Activated CD8-positive, alpha-beta memory T cell treated with anti-CD3 and anti-CD28 coated beads for 1 hour (primary cell): ENCODE measurements around the gene NDUFS5.
"Not testable (repeated sequence)": the region's sequence is repeated elsewhere in the genome, so short reads cannot be mapped to it uniquely, and the experiment has no call there.

Experiments
- DNase-seq, 2 donors: peaks; one replicate each; pipeline ENCODE4 v3.0.0-alpha.2; 2020; ENCODE audit warnings: low read depth in 1 of 2; ENCODE audit errors: extremely low read depth in 1 of 2

The NDUFS5 gene

DNA sequence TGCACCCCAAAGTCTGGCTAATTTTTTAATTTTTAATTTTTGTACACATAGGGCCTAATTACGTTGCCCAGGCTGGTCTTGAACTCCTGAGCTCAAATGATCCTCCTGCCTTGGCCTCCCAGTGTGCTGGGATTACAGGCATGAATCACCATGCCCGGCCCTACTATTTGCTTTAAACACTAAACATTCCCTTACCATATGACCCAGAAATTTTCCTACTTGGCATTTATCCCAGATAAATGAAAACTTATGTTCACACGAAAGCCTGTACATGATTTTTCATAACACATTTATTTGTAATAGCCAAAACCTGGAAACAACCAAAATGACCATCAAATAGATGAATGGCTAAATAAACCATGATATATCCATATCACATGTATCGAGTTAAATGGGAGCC, 35.8 kb downstream of the NDUFS5 start:
- no peak for DNase-seq

DNA sequence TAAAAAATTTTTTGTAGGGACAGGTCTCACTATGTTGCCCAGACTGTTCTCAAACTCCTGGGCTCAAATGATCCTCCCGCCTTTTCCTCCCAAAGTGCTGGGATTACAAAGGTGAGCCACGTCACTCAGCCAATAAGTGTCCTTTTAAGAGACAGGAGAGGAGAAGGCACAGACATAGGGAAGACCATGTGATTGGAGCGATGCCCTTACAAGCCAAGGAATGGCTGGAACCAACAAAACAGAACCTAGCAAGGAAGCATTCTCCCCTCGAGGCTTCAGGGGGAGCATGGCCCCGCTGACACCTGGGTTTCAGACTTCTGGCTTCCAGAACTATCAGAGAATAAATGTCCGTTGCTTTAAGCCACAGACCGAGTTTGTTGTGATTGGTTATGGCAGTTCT, 37.0 kb downstream of the NDUFS5 start:
- DNase-seq = no peak

DNA sequence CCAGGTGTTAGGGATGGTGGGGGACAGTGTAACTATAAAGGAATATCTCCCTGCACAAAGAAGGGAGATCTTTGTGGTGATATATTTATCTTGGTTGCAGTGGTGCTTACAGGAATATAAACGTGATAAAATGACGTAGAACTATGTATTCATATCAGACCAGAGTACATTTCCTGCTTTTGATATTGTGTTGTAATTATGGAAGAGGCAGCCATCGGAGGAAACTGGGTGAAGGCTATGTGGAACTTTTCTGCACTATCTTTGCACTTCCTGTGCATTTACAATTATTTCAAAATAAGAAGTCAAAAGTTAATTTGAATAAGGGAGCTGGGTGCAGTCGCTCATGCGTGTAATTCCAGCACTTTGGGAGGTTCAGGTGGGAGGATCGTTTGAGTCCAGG, 37.6 kb downstream of the NDUFS5 start:
- DNase-seq = no peak

DNA sequence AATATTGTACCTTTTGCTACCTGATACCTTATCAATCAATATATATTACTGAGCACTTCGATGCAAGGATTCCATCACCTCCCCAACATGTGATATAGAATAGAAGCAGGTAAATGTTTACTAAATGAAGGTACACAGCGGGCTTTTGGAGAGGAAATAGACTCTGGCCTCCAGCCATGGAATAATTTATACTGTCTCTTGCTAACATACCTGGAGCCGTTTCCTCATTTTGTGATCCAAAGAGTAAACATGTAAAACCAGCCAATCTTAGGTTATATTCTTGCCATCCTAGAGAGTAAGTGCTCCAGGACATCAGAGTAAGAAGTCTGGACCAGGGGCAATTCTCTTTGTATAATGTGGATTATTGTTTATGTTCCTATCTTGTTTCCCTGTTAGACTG, 39.4 kb downstream of the NDUFS5 start:
- DNase-seq = no peak

DNA sequence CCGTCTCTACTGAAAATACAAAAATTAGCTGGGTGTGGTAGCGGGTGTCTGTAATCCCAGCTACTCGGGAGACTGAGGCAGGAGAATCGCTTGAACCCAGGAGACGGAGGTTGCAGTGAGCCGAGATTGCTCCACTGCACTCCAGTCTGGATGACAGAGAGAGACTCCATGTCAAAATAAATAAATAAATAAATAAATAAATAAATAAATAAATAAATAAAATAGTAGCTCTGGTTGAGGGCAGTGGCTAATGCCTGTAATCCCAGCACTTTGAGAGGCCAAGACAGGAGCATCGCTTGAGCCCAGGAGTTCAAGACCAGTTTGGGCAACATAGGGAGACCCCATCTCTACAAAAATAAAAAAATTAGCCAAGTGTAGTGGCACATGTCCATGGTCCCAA, 42.1 kb downstream of the NDUFS5 start:
- DNase-seq = not testable (repeated sequence)

DNA sequence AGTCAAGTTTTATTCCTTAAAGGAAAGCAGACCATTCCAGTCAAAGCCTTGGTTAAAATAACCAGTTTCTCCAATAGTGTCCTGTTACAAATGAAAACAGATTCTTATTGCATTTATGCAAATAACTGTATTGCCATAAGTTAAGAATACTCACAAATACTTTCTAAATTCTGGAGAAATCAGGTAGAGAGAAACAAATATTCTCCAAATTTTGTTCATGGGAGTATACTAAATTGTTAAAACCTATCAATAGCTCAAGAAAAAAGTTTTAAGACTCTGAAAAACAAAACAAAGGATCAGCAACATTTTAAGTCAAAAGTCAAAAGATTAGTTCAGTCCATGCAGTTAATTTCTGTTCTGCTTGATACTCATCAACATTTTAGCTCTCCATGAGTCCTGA, 45.4 kb downstream of the NDUFS5 start:
- not testable (repeated sequence) for DNase-seq

DNA sequence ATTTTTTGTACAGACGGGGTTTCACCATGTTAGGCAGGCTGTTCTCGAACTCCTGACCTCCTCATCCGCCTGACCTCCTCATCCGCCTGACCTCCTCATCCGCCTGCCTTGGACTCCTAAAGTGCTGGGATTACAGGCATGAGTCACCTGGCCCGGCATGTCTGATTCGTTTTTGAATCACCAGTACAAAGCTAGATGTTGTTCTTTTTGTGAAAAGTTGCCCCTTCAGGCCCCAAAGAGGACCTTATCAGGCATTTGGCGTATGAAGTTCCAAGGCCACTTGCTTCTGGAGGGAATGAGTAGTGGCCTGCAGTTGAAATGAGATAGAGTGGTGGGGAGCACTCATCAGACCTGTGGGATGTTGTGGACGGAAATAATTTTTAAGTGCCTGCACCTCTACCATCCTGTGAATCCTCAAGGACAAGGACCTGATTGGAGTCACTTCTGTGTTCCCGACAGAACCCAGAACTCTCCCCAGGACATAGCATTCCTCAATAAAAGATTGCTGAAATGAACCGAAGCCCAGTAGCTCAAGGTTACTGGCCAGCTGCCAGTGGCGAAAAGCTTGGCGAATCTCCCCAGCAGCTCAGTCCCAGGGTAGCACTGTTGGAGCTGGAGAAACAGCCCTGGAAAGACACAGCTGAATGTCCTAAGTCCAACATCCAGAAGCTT, 50.1 kb downstream of the NDUFS5 start:
- no peak for DNase-seq

DNA sequence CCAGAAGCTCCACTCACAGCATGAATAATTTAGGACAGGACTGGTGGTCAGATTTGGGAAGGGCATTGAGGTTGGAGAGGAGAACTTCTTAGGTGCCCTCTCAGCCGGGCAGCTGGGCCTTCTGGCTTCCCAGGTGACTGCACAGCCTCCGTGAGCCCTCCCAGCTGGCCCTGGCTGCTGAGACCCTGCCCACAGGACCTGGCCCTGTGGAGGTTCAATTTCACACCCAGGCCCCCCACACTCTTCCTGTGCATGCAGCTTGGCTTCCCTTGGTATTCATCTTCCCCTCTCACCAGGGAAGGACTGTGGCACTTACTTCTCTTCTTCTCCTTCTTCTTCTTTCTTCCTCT, 50.6 kb downstream of the NDUFS5 start:
- no peak for DNase-seq

DNA sequence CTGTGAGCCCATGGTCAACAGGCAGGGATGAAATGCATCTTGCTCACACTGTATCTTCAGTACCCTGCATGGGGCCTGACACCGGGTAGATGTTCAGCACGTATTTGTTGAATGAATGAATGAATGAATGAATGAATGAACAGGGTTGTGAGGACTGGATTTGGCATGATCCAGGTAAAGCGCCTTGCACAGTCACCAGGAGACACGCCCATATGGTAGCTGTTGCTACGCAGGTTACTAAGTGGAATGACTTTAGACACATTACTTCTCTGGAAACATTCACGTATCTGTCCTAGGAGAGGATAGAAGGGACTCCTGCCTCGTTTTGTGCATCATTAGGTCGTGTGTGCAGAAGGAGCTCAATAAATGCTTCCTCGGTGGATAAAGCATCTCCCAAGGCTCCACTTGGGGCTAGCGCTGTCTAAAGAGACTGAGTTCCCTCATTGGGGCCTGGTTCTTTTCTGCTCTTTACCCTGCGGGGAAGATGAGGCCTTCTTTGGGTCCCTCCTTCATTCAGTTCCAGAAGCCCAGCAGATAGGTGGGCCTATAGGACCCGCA, 54.2 kb downstream of the NDUFS5 start:
- no peak for DNase-seq

DNA sequence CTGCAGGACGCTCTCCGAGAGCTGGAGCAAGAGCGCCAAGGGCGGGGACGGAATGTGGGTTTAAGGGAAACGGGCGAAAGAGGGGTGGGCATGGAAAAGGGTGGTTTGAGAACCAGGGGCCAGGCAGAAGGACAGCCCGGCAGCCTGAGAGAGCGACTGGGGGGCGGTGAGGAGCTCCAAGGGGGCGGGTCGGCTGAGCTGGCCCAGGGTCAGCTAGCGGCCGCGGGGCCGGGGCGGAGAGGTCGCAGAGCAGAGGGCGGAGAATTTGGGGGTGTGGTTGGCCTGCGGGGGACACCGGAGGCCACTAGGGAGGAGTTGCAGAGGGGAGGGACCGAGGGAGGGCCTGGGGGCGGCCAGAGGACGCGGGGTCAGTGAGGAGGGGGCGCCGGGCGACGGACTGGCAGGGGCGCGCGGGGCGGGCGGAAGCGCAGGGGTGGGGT, 54.7 kb downstream of the NDUFS5 start:
- DNase-seq = no peak

DNA sequence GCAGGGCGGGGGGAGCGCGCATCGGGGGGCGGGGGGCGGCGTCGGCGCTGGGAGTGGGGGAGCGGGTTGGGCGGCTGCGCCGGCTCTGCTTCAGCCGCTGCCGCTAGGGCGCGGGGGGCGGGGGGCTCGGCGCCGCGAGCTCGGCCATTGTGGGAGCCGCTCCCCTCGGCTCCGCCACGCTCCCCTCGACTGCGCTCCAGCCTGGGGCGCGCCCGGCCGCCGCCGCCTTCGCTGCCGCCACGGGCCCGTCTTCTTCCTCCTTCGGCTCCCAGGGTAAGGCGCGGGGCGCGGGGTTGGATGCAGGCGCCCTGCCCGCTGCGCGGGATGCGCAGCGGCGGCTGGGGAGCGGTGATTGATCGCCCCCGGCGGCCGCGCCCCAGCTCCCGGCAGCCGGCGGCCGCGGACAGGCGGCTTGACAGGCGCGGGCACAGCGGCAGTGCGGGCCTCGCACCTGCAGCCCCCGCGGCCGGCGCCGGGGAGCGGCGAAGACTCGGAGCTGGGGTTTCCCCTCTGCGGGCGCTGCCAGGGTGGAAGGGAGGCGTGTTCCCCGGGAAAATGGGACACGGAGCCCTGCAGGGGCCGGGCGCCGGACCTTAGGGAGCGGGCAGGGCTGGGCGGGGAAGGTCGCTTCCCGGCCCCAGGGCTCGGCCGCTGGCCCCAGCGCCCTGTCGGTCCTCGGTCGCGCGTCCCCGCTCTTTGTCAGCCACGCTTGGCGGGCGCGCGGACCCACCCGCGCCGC, 55.3 kb downstream of the NDUFS5 start:
- no peak for DNase-seq

DNA sequence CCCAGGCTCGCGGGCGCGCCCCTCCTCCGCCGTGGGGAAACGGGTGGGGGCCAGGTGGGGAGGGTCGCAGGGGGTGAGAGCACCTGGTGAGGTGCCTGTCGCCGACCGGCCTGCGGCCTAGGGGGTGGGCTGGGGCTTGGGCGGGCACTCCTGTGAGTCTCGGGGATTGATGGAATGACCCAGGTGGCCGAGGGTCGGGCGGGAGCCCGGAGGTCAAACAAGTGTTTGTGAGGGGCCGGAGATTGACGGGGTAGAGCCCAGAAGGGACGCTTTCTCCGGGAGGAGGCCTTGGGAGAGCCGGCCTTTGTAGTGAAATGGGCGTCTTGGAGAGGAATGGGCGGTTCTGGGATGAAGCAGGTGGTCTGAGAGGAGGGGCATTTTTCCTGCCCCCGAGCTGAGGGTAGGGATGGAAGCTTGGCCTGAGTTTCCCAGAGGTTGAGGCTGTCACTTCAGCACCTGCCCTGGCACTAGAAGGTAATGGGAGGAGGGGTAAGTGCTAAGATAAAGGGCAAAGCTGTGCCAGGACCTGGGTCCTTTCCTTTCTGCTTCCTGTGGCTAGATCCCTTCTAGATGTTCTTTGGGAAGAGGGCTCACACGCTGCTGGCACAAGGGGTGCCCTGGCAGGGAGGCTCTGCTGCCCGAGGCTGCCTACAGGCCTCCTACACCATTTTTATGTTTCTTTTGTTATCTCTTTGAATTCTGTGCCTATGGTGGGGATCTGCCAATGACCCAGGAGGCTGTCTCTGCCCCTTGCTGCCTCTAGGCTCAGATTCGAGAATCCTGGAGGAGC, 56.1 kb downstream of the NDUFS5 start:
- no peak for DNase-seq

DNA sequence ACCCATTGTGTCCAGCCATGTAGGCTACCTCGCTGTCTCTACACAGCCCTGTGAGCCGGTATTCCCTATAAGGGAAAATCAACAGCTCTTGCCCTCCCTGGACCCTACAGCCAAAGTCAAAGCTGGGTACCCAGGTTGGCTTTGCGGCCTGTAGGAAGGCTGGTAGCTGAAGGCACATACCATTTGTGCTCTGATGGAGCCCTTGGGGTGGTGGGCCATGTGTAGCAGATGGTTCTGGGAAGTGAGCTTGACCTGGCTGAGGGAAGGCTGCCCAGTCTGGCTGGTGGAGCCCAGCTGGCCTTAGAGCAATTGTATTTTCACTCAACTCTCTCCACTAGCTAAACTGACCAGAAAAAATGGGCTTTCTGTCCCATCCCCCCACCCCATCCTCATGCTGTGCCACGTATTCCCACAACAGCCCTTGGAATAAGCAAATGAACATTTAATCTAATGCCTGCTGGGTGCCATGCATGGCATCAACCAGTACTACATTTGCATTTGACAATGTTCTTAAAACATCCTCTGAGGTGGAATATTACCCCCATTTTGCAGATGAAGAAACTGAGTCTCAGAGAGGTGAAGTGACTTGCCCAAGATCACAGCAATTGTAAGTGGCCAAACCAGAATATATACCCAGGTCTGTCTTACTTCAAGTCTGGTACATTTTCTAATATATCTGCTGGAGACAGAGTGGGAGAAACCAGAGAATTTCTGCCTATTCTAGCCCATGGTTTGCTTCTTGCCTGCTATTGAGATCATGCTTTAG, 56.8 kb downstream of the NDUFS5 start:
- DNase-seq = no peak

DNA sequence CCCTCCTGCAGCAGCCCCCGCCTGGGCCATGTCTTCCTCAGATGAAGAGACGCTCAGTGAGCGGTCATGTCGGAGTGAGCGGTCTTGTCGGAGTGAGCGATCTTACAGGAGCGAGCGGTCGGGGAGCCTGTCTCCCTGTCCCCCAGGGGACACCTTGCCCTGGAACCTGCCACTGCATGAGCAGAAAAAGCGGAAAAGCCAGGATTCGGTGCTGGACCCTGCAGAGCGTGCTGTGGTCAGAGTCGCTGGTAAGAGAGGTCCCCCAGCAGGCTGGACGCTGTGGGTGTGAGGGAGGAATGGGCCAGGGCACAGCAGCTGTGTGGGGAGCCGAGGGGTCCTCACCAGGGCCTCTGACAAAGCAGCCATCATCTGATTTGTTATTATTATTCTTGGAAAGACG, 58.0 kb downstream of the NDUFS5 start:
- DNase-seq = no peak
